ENCODE measurements around the gene THSD4.

DNA sequence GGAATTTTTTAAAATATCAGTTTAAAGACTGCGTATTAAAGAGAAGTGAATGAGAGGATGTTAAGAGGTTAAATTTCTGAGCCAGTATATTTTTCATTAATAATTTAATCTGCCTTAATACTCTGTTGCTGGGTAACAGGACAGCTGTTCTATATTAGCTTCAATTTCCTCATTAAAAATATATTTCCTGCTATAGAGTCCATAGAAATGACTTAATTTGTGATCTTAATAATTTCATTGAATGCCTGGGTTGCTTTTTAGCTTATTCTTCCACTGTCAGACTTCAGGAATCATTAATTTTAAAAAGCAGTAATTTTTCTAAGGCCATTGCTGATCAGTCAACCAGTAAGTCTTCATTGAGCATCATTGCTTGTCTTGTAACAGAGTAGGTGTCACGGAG is 129.0 kb downstream of the THSD4 start:
- TF ChIP-seq CTCF (IDR thresholded peaks at IDR 0.05) (no peak), POLR2A (IDR thresholded peaks at IDR 0.05) (no peak)
